ENCODE data around the gene TCF3. TPM values are rescaled to one million over a fixed set of nuclear protein-coding genes. Genes with fewer than 3 reads are reported as not detected.
"Not testable (repeated sequence)": the region's sequence is repeated elsewhere in the genome, so short reads cannot be mapped to it uniquely, and the experiment has no call there.

TCF3 gene
- total RNA-seq, 4 donors from 2014 or later = 21.2 to 62.0 (median 39.6) TPM

- 80% methylated on average over 2 of the region's 16 CpGs; no CpG with 5 or more reads in 1 of the 2 donors for WGBS, 2 donors (ENCODE audit: low coverage in 1 of 2)
- Histone ChIP-seq H3K27ac (no peak overlapping the region), H3K27me3 (no peaks in the 10 kb centered on the region), H3K4me3 (no peak overlapping the region), H3K36me3 (peaks cover 0 to 91% of the 10 kb centered on the region in 2 donors), H3K9me3 (no peaks in the 10 kb centered on the region), H3K4me1 (no peaks in the 10 kb centered on the region)
- TF ChIP-seq POLR2AphosphoS5 (IDR thresholded peaks at IDR 0.05) = no peak
- no peak for TF ChIP-seq POLR2A (IDR thresholded peaks at IDR 0.05)
- TF ChIP-seq CTCF (IDR thresholded peaks at IDR 0.05) = no peak
- TF ChIP-seq EP300 (IDR thresholded peaks at IDR 0.05) = no peak
- no peak for ATAC-seq
Observed at GRCh38 chr19:1644070-1644469, 8.3 kb downstream of the TCF3 start.

- H3K4me1 ChIP-seq = not testable (repeated sequence)
- peaks cover 0 to 91% of the 10 kb centered on the region in 2 donors for H3K36me3 ChIP-seq
Observed at GRCh38 chr19:1640893-1641448, 11.4 kb downstream of the TCF3 start.

GRCh38 chr19:1636325-1637236, 15.8 kb downstream of the TCF3 start:
- Histone ChIP-seq H3K27me3 (no peaks in the 10 kb centered on the region), H3K4me3 (no peak overlapping the region), H3K9me3 (no peaks in the 10 kb centered on the region), H3K4me1 (no peaks in the 10 kb centered on the region), H3K36me3 (peaks cover 0 to 86% of the 10 kb centered on the region in 2 donors), H3K27ac (no peak overlapping the region)
- ATAC-seq = no peak
- TF ChIP-seq EP300 (IDR thresholded peaks at IDR 0.05) = no peak
- TF ChIP-seq POLR2A (IDR thresholded peaks at IDR 0.05) = no peak
- no peak for TF ChIP-seq POLR2AphosphoS5 (IDR thresholded peaks at IDR 0.05)
- no peak for TF ChIP-seq CTCF (IDR thresholded peaks at IDR 0.05)
- 86 to 97% methylated on average over 10 to 14 of the region's 34 CpGs for WGBS, 2 donors (ENCODE audit: low coverage in 1 of 2)

More at GRCh38 chr19:1640893-1641448, 11.4 kb downstream of the TCF3 start:
- ATAC-seq, H3K9me3 ChIP-seq, H3K27me3 ChIP-seq, H3K27ac ChIP-seq, H3K4me3 ChIP-seq: not testable (repeated sequence)
- WGBS, 2 donors (ENCODE audit: low coverage in 1 of 2) = 86 to 89% methylated on average over 5 to 10 of the region's 10 CpGs

- ATAC-seq = no peak
- TF ChIP-seq CTCF (IDR thresholded peaks at IDR 0.05) (no peak), EP300 (IDR thresholded peaks at IDR 0.05) (no peak)
- peaks cover 0 to 87% of the 10 kb centered on the region in 2 donors for H3K36me3 ChIP-seq
- no peak overlapping the region for H3K27ac ChIP-seq
- no peaks in the 10 kb centered on the region for H3K9me3 ChIP-seq
- no CpG with 5 or more reads among the region's 5 CpGs for WGBS, 2 donors (ENCODE audit: low coverage in 1 of 2)
- H3K27me3 ChIP-seq = no peaks in the 10 kb centered on the region
- H3K4me1 ChIP-seq = no peaks in the 10 kb centered on the region
- H3K4me3 ChIP-seq = no peak overlapping the region
Observed at GRCh38 chr19:1634938-1635243, 17.5 kb downstream of the TCF3 start.

GRCh38 chr19:1634242-1634937, 18.0 kb downstream of the TCF3 start:
- Histone ChIP-seq H3K4me3 (no peak overlapping the region), H3K9me3 (no peaks in the 10 kb centered on the region), H3K27me3 (no peaks in the 10 kb centered on the region), H3K27ac (no peak overlapping the region), H3K36me3 (peaks cover 0 to 89% of the 10 kb centered on the region in 2 donors), H3K4me1 (no peaks in the 10 kb centered on the region)
- 88 to 100% methylated on average over 1 to 4 of the region's 19 CpGs for WGBS, 2 donors (ENCODE audit: low coverage in 1 of 2)
- no peak for ATAC-seq
- no peak for TF ChIP-seq POLR2AphosphoS5 (IDR thresholded peaks at IDR 0.05)
- no peak for TF ChIP-seq POLR2A (IDR thresholded peaks at IDR 0.05)
- TF ChIP-seq CTCF (IDR thresholded peaks at IDR 0.05) = no peak
- TF ChIP-seq EP300 (IDR thresholded peaks at IDR 0.05) = no peak
